Measurements from ENCODE around the gene ACTL6B.
"Not testable (repeated sequence)": the region's sequence is repeated elsewhere in the genome, so short reads cannot be mapped to it uniquely, and the experiment has no call there.

Gene ACTL6B

DNA sequence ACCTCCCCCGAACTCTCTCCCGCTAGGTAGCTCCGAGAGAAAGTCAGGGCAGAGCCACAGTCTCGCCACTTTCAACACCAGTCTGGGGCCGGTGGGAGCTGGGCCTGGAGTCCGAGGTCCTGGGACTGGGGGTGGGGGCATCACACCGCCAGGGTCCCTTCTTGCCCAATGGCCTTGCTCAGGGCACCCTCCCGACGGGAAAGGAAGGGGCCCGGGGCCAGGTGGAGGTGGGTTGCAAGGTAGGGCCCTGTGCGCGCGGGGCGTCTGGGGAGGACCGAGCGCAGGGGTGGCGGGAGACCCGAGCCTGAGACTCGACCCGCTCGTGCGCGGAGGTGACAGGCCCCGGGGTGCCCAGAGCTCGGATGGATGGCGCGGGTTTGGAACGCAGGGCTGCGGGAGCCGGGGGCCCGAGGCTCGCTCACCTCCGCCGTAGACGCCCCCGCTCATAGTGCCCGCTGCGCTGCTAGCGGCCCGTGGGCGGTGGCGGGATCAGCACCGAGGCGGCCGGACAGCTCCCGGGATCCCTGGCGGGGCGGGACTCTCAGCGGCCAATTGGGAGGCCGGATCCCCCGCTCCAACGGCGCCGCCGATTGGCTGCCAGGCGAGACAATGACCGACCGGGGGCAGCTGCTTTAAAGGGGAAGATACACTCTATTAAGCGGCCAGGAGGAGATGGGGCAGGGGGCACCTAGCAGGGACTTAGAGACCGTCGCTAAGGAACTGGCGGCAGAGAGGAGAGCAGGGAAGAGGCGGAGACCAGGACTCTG, at the start of gene ACTL6B:
Gene ACTL6B (minus strand): TSS at position 541 of the 767 bp plus-strand sequence. CDS start 94 bp downstream, at position 447.
- Histone ChIP-seq H2AFZ (ENCODE audit: low read length) (no peak within 1 kb of the TSS), H3K9me3 (ENCODE audit: low read length) (no peaks in the 10 kb centered on the region), H3K4me2 (ENCODE audit: low read length) (no peak within 1 kb of the TSS), H3K9ac (ENCODE audit: low read length) (no peak within 1 kb of the TSS), H3F3A (ENCODE audit: insufficient read depth, low read length) (no peaks in the 10 kb centered on the region), H3K4me3 (ENCODE audit: low read depth, low read length, poor library complexity, severe bottlenecking) (no peak within 1 kb of the TSS), H3K79me2 (ENCODE audit: insufficient read depth, low read length) (no peaks in the 10 kb centered on the region), H4K20me1 (ENCODE audit: insufficient read depth, low read length) (no peaks in the 10 kb centered on the region), H3K9me2 (ENCODE audit: low read depth, low read length) (no peaks in the 10 kb centered on the region), H3K4me1 (ENCODE audit: insufficient read depth, low read length, severe bottlenecking) (no peaks in the 10 kb centered on the region), H3K27me3 (ENCODE audit: insufficient read depth, low read length) (peaks cover 29% of the 10 kb centered on the region), H3K27ac (ENCODE audit: low read depth, low read length, poor library complexity, severe bottlenecking) (no peak within 1 kb of the TSS), H3K36me3 (ENCODE audit: insufficient read depth, low read length) (no peaks in the 10 kb centered on the region)
- TF ChIP-seq EZH2 (IDR thresholded peaks at IDR 0.05; ENCODE audit: borderline replicate concordance, low read length), result no peak
- TF ChIP-seq, protein P1, sequence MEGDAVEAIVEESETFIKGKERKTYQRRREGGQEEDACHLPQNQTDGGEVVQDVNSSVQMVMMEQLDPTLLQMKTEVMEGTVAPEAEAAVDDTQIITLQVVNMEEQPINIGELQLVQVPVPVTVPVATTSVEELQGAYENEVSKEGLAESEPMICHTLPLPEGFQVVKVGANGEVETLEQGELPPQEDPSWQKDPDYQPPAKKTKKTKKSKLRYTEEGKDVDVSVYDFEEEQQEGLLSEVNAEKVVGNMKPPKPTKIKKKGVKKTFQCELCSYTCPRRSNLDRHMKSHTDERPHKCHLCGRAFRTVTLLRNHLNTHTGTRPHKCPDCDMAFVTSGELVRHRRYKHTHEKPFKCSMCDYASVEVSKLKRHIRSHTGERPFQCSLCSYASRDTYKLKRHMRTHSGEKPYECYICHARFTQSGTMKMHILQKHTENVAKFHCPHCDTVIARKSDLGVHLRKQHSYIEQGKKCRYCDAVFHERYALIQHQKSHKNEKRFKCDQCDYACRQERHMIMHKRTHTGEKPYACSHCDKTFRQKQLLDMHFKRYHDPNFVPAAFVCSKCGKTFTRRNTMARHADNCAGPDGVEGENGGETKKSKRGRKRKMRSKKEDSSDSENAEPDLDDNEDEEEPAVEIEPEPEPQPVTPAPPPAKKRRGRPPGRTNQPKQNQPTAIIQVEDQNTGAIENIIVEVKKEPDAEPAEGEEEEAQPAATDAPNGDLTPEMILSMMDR (IDR thresholded peaks at IDR 0.05; ENCODE audit: low read length), result no peak

DNA sequence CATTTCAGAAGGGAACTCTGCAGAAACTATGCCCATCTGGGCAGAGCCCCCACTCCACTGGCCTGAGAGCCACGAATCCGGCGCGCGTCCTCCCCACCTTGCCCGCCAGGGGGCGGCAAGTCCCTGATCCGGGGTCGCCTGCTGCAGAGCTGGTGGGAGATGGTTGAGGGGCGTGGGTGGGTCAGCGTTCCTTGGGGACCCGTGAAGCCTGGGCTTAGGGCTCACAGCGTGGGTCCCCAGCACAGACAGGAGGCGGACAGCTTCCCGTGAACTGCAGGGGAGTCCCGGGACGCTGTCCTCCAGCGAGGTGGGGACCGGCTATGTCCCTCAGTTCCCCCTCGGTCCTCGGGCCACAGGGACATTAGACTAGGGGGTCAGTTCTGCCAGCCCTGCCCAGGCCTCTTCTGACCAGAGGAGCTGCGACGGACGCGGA, 49.1 kb upstream of the ACTL6B start:
- peaks cover 16% of the 10 kb centered on the region for H3K4me1 ChIP-seq (ENCODE audit: insufficient read depth, low read length, severe bottlenecking)
- no peaks in the 10 kb centered on the region for H3K9me2 ChIP-seq (ENCODE audit: low read depth, low read length)
- no peaks in the 10 kb centered on the region for H3K27me3 ChIP-seq (ENCODE audit: insufficient read depth, low read length)
- no peaks in the 10 kb centered on the region for H3F3A ChIP-seq (ENCODE audit: insufficient read depth, low read length)
- H3K27ac ChIP-seq (ENCODE audit: low read depth, low read length, poor library complexity, severe bottlenecking), result peak overlapping the region; percentile 50
- no peaks in the 10 kb centered on the region for H4K20me1 ChIP-seq (ENCODE audit: insufficient read depth, low read length)
- H3K4me2 ChIP-seq (ENCODE audit: low read length), result peak overlapping the region; percentile 77
- peaks cover 23% of the 10 kb centered on the region for H3K36me3 ChIP-seq (ENCODE audit: insufficient read depth, low read length)
- TF ChIP-seq, protein P1 (IDR thresholded peaks at IDR 0.05; ENCODE audit: low read length), result peak; percentile 98
- TF ChIP-seq EZH2 (IDR thresholded peaks at IDR 0.05; ENCODE audit: borderline replicate concordance, low read length), result no peak
- peak overlapping the region; percentile 84 for H3K4me3 ChIP-seq (ENCODE audit: low read depth, low read length, poor library complexity, severe bottlenecking)
- H3K9me3 ChIP-seq (ENCODE audit: low read length), result no peaks in the 10 kb centered on the region
- H2AFZ ChIP-seq (ENCODE audit: low read length), result peak overlapping the region; percentile 3; the same call in 1 of the 2 replicates
- H3K79me2 ChIP-seq (ENCODE audit: insufficient read depth, low read length), result peaks cover 8% of the 10 kb centered on the region; the same call in 1 of the 2 replicates
- H3K9ac ChIP-seq (ENCODE audit: low read length), result peak overlapping the region; percentile 94

DNA sequence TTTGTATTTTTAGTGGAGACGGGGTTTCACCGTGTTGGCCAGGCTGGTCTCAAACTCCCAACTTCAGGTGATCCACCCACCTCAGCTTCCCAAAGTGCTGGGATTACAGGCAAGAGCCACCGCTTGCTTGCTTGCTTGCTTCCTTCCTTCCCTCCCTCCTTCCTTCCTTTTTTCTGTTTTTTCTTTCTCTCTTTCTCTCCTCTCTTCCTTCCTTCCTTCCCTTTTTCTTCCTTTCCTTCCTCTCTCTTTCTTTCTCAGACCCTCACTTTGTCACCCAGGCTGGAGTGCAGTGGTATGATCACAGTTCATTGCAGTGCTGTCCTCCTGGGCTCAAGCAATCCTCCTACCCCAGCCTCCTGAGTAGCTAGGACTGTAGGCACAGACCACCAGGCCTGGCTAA, 44.8 kb upstream of the ACTL6B start:
- not testable (repeated sequence) for H3K9me3 ChIP-seq (ENCODE audit: low read length); H3K27ac ChIP-seq (ENCODE audit: low read depth, low read length, poor library complexity, severe bottlenecking); H3K4me1 ChIP-seq (ENCODE audit: insufficient read depth, low read length, severe bottlenecking); H3K4me2 ChIP-seq (ENCODE audit: low read length); H3K36me3 ChIP-seq (ENCODE audit: insufficient read depth, low read length); H3K4me3 ChIP-seq (ENCODE audit: low read depth, low read length, poor library complexity, severe bottlenecking); H2AFZ ChIP-seq (ENCODE audit: low read length); H3K9ac ChIP-seq (ENCODE audit: low read length); H3K79me2 ChIP-seq (ENCODE audit: insufficient read depth, low read length); H3F3A ChIP-seq (ENCODE audit: insufficient read depth, low read length); H4K20me1 ChIP-seq (ENCODE audit: insufficient read depth, low read length); H3K9me2 ChIP-seq (ENCODE audit: low read depth, low read length)
- H3K27me3 ChIP-seq (ENCODE audit: insufficient read depth, low read length), result 0 out of 2 replicates have a peak, but pooled peaks cover 12% of the 10 kb centered on the region
